Caco-2 (cell line): Measurements from ENCODE around the gene PTGIS. TPM values are rescaled to one million over a fixed set of nuclear protein-coding genes. Genes with fewer than 3 reads are reported as not detected.

ENCODE experiments used
- BruUV-seq: library from RNA; stranded (reverse); fragments of 400-500 nt; replicated peaks from 2 replicates; lab custom pipeline; 2021; lab: Mats Ljungman, UMichigan
- CTCF ChIA-PET: fragments of 300-600 bp; sonication (Branson Sonifier 250); formaldehyde crosslinking; loops from one replicate; lab custom pipeline; 2022; ENCODE audit warnings: antibody characterized with exemption; lab: Charles Lee
- POLR2A ChIA-PET: fragments of 300-600 bp; sonication (Branson Sonifier 250); formaldehyde crosslinking; loops from one replicate; lab custom pipeline; 2022; ENCODE audit warnings: antibody characterized with exemption; lab: Charles Lee
- DNase-seq, 2 experiments: peaks; one replicate each; pipeline versions ENCODE4 v3.0.0 to v3.0.0-alpha.2; 2020 to 2022
- H3K27me3 ChIP-seq: replicated peaks from 2 replicates; pipeline ENCODE4 v1.6.0; 2011; ENCODE audit warnings: low read length; ENCODE audit not compliant: control insufficient read depth, insufficient read depth
- H3K36me3 ChIP-seq: 2 replicates; pipeline ENCODE4 v1.5.1; 2011; ENCODE audit warnings: low read length; ENCODE audit not compliant: control insufficient read depth, insufficient read depth
- H3K4me1 ChIP-seq: fragments of 250-450 bp; sonication (Bioruptor Pico); 2 replicates; pipeline ENCODE4 v1.5.1; 2020; ENCODE audit warnings: mild to moderate bottlenecking
- H3K4me3 ChIP-seq: 2 replicates; pipeline ENCODE4 v1.5.1; 2011; ENCODE audit warnings: low read depth, mild to moderate bottlenecking, control low read depth, low read length
- H3K9me3 ChIP-seq: fragments of 250-450 bp; sonication (Bioruptor Pico); 2 replicates; pipeline ENCODE4 v1.5.1; 2020; ENCODE audit warnings: mild to moderate bottlenecking, moderate library complexity
- H3K27ac Mint-ChIP-seq: one replicate; pipeline ENCODE4 v1.8.0; 2022; ENCODE audit warnings: mixed read lengths; ENCODE audit not compliant: unreplicated experiment
- H3K27me3 Mint-ChIP-seq: one replicate; pipeline ENCODE4 v1.8.0; 2022; ENCODE audit warnings: mixed read lengths; ENCODE audit not compliant: insufficient read depth, unreplicated experiment
- H3K36me3 Mint-ChIP-seq: one replicate; pipeline ENCODE4 v1.8.0; 2022; ENCODE audit warnings: mild to moderate bottlenecking, mixed read lengths; ENCODE audit not compliant: insufficient read depth, unreplicated experiment
- H3K4me1 Mint-ChIP-seq: one replicate; pipeline ENCODE4 v1.8.0; 2022; ENCODE audit warnings: low read depth, mixed read lengths; ENCODE audit not compliant: unreplicated experiment
- H3K4me3 Mint-ChIP-seq: one replicate; pipeline ENCODE4 v1.8.0; 2022; ENCODE audit warnings: mild to moderate bottlenecking, moderate library complexity, mixed read lengths; ENCODE audit not compliant: unreplicated experiment
- H3K9me3 Mint-ChIP-seq: one replicate; pipeline ENCODE4 v1.8.0; 2022; ENCODE audit warnings: mixed read lengths; ENCODE audit not compliant: unreplicated experiment
- CTCF ChIP-seq, 2 experiments: fragments of 200-600 bp in 1 of 2; IDR thresholded peaks; 1 replicate in 1 of 2; 2 replicates in 1 of 2; pipeline versions ENCODE4 v1.5.1 to v1.8.0; 2011 to 2022; ENCODE audit warnings: antibody characterized with exemption in 1 of 2, control low read depth in 1 of 2, inconsistent platforms in 1 of 2, low read depth in 1 of 2, low read length in 1 of 2, mild to moderate bottlenecking in 1 of 2, moderate library complexity in 1 of 2; ENCODE audit not compliant: insufficient read depth in 1 of 2, severe bottlenecking in 1 of 2, unreplicated experiment in 1 of 2
- intact Hi-C: fragments of 100-400 bp; cut with micrococcal nuclease; formaldehyde crosslinking; loops from one replicate; pipeline ENCODE4 v1.10.0; 2022; ENCODE audit not compliant: unreplicated experiment
- total RNA-seq: library from RNA; stranded (reverse); gene quantifications from 2 replicates; pipeline ENCODE4 v1.2.3, GENCODE V29; 2022

The PTGIS gene
- total RNA-seq, 1 experiment from 2014 or later = 2.7 TPM

GRCh38 chr20:49455691-49456090 is 112.2 kb downstream of the PTGIS start:
- intact Hi-C loops = no loop called here
- TF ChIP-seq CTCF (IDR thresholded peaks at IDR 0.05; ENCODE audit: insufficient read depth in 1 of 2, low read depth in 1 of 2, low read length in 1 of 2, severe bottlenecking in 1 of 2, unreplicated experiment in 1 of 2) = no peak
- no peaks in the 10 kb centered on the region for H3K4me1 ChIP-seq
- H3K4me3 ChIP-seq = no peak overlapping the region
- BruUV-seq = no TSS peak
- Mint-ChIP-seq H3K9me3 (no peaks in the 10 kb centered on the region), H3K4me1 (no peaks in the 10 kb centered on the region), H3K27me3 (peaks cover 40% of the 10 kb centered on the region), H3K36me3 (no peaks in the 10 kb centered on the region), H3K4me3 (no peak overlapping the region), H3K27ac (no peak overlapping the region)
- ChIA-PET POLR2A (no interaction called here), CTCF (interaction anchor here (0.6 kb wide), 1 partner anchor 321 kb away, joined by 6 read pairs; no protein-coding TSS in a partner anchor)
- H3K9me3 ChIP-seq = no peaks in the 10 kb centered on the region
- no peak for DNase-seq
- H3K27me3 ChIP-seq = peaks cover 3% of the 10 kb centered on the region
- no peaks in the 10 kb centered on the region for H3K36me3 ChIP-seq

Other genes with a start within 250 kb of the PTGIS start
- gene KCNB1, start 85.5 kb downstream of the PTGIS start, total RNA-seq = 0.09 TPM in 1 of 2 replicates, not detected in the other
- 65.0 and 67.1 TPM in 2 replicates for gene B4GALT5, start 145.7 kb upstream of the PTGIS start, total RNA-seq
- 19.5 and 21.4 TPM in 2 replicates for gene SLC9A8, start 244.7 kb upstream of the PTGIS start, total RNA-seq